ENCODE data around the gene BCAS4.

- TF ChIP-seq CTCF (IDR thresholded peaks at IDR 0.05) (no peak), POLR2A (IDR thresholded peaks at IDR 0.05) (no peak)
These were observed 73.9 kb downstream of the BCAS4 start for GRCh38 chr20:50868509-50869495.

Data from esophagus squamous epithelium (tissue), 4 donors.